Neuronal stem cell (in vitro differentiated cells): ENCODE results near the gene ANKFN1.
"Not testable (repeated sequence)": the region's sequence is repeated elsewhere in the genome, so short reads cannot be mapped to it uniquely, and the experiment has no call there.

ENCODE experiments used
- DNase-seq: peaks from one replicate; pipeline ENCODE4 v3.0.0-alpha.2; 2013; ENCODE audit warnings: low spot score
- H2AFZ ChIP-seq: one replicate; pipeline ENCODE4 v1.6.1; 2013; ENCODE audit warnings: mild to moderate bottlenecking, low read length, inconsistent platforms
- H2AK5ac ChIP-seq: 2 replicates; pipeline ENCODE4 v1.6.1; 2013; ENCODE audit warnings: low read depth, mild to moderate bottlenecking, inconsistent platforms, low read length, moderate library complexity, mixed read lengths
- H2BK120ac ChIP-seq: 2 replicates; pipeline ENCODE4 v1.6.1; 2013; ENCODE audit warnings: low read depth, mild to moderate bottlenecking, inconsistent platforms, low read length, moderate library complexity, mixed read lengths
- H2BK12ac ChIP-seq: one replicate; pipeline ENCODE4 v1.6.1; 2013; ENCODE audit warnings: low read length, inconsistent platforms
- H2BK15ac ChIP-seq: 2 replicates; pipeline ENCODE4 v1.6.1; 2013; ENCODE audit warnings: mild to moderate bottlenecking, low read length, inconsistent platforms, mixed read lengths
- H2BK5ac ChIP-seq: one replicate; pipeline ENCODE4 v1.6.1; 2013; ENCODE audit warnings: inconsistent platforms, mild to moderate bottlenecking, low read length, moderate library complexity
- H3K14ac ChIP-seq: one replicate; pipeline ENCODE4 v1.6.1; 2013; ENCODE audit warnings: low read length, inconsistent platforms
- H3K18ac ChIP-seq: 2 replicates; pipeline ENCODE4 v1.6.1; 2013; ENCODE audit warnings: low read length, inconsistent platforms
- H3K23ac ChIP-seq: 2 replicates; pipeline ENCODE4 v1.6.1; 2013; ENCODE audit warnings: low read depth, mild to moderate bottlenecking, mixed read lengths, low read length, inconsistent platforms; ENCODE audit not compliant: poor library complexity
- H3K27ac ChIP-seq: replicated peaks from 3 replicates; pipeline ENCODE4 v1.5.1; 2013; ENCODE audit warnings: low read length, inconsistent platforms
- H3K27me3 ChIP-seq, 3 experiments: 2 replicates each; pipeline ENCODE4 v1.6.1; 2013; ENCODE audit warnings: low read length in 3 of 3, mild to moderate bottlenecking in 2 of 3, inconsistent platforms in 1 of 3, low read depth in 1 of 3, mixed read lengths in 1 of 3, moderate library complexity in 1 of 3; ENCODE audit not compliant: control insufficient read depth in 3 of 3, insufficient read depth in 3 of 3
- H3K36me3 ChIP-seq, 2 donors: replicated peaks in 1 of 2; 2 replicates each; pipeline ENCODE4 v1.6.1; 2013; ENCODE audit warnings: low read length in 2 of 2; ENCODE audit not compliant: control insufficient read depth in 2 of 2, insufficient read depth in 2 of 2
- H3K4ac ChIP-seq: 2 replicates; pipeline ENCODE4 v1.6.1; 2013; ENCODE audit warnings: inconsistent platforms, mild to moderate bottlenecking, low read length, moderate library complexity
- H3K4me1 ChIP-seq, 2 donors: 1 replicate in 1 of 2; 2 replicates in 1 of 2; pipeline ENCODE4 v1.6.1; 2013; ENCODE audit warnings: low read length in 2 of 2, low read depth in 1 of 2; ENCODE audit not compliant: control insufficient read depth in 2 of 2, insufficient read depth in 1 of 2
- H3K4me2 ChIP-seq: one replicate; pipeline ENCODE4 v1.6.1; 2013; ENCODE audit warnings: mild to moderate bottlenecking, low read length, inconsistent platforms; ENCODE audit not compliant: insufficient read depth, poor library complexity, severe bottlenecking
- H3K4me3 ChIP-seq, 2 donors: 2 replicates each; pipeline ENCODE4 v1.5.1; 2013; ENCODE audit warnings: low read length in 2 of 2, mild to moderate bottlenecking in 2 of 2, inconsistent platforms in 1 of 2, moderate library complexity in 1 of 2
- H3K79me1 ChIP-seq: one replicate; pipeline ENCODE4 v1.6.1; 2013; ENCODE audit warnings: low read depth, mild to moderate bottlenecking, inconsistent platforms, low read length, moderate library complexity
- H3K9ac ChIP-seq: one replicate; pipeline ENCODE4 v1.6.1; 2013; ENCODE audit warnings: mild to moderate bottlenecking, low read depth, low read length, inconsistent platforms; ENCODE audit not compliant: poor library complexity
- H3K9me3 ChIP-seq, 2 donors: replicated peaks in 1 of 2; 2 replicates each; pipeline versions ENCODE3 to v1.6.1; 2013; ENCODE audit warnings: low read length in 2 of 2, mild to moderate bottlenecking in 2 of 2, inconsistent platforms in 1 of 2, low read depth in 1 of 2, mixed read lengths in 1 of 2, moderate library complexity in 1 of 2; ENCODE audit not compliant: control insufficient read depth in 2 of 2, insufficient read depth in 1 of 2
- H4K8ac ChIP-seq: one replicate; pipeline ENCODE4 v1.6.1; 2013; ENCODE audit warnings: low read depth, mild to moderate bottlenecking, inconsistent platforms, low read length, moderate library complexity
- H4K91ac ChIP-seq: one replicate; pipeline ENCODE4 v1.6.1; 2013; ENCODE audit warnings: low read length, low read depth, mild to moderate bottlenecking, inconsistent platforms; ENCODE audit not compliant: poor library complexity
- WGBS, 2 donors: extraction: QIAGEN DNeasy Blood & Tissue Kit; methylation state at CpG; one replicate each; pipeline ENCODE4 v1.1.7; 2013; ENCODE audit warnings: missing lambda C conversion rate in 2 of 2, mixed read lengths in 1 of 2; ENCODE audit not compliant: insufficient read length in 2 of 2, insufficient replicate concordance in 1 of 2; ENCODE audit errors: extremely low coverage in 2 of 2; 5-methylcytosine and 5-hydroxymethylcytosine counted together

ANKFN1 gene

DNA sequence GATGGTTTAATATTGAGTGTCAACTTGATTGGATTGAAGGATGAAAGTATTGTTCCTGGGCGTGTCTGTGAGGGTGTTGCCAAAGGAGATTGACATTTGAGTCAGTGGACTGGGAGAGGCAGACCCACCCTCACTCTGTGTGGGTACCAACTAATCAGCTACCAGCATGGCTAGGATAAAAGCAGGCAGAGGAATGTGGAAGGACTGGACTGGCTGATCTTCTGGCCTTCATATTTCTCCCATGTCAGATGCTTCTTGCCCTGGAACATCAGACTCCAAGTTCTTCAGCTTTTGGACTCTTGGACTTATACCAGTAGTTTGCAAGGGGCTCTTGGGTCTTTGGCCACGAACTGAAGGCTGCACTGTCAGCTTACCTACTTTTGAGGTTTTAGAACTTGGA lies 259.1 kb downstream of the ANKFN1 start:
- H3K18ac ChIP-seq, H3K4me2 ChIP-seq, H2BK5ac ChIP-seq, H3K23ac ChIP-seq, H2BK120ac ChIP-seq, H3K9me3 ChIP-seq, H4K8ac ChIP-seq, H4K91ac ChIP-seq, H3K79me1 ChIP-seq, H3K27me3 ChIP-seq, H2BK12ac ChIP-seq, H2AFZ ChIP-seq, H3K14ac ChIP-seq, H3K4me1 ChIP-seq, DNase-seq, H2BK15ac ChIP-seq, H3K9ac ChIP-seq, H3K36me3 ChIP-seq, H3K4ac ChIP-seq, H2AK5ac ChIP-seq, H3K4me3 ChIP-seq, H3K27ac ChIP-seq: not testable (repeated sequence)
- WGBS, 2 donors: no CpG with 5 or more reads among the region's 2 CpGs

GRCh38 chr17:56416682-56417351 lies 263.5 kb downstream of the ANKFN1 start:
- WGBS, 2 donors: 100% methylated on average over 1 of the region's 5 CpGs; no CpG with 5 or more reads in 1 of the 2 donors
- no peak overlapping the region for H2AK5ac ChIP-seq
- DNase-seq: no peak
- no peak overlapping the region for H3K27ac ChIP-seq
- no peak overlapping the region for H2AFZ ChIP-seq
- H2BK120ac ChIP-seq: no peak overlapping the region
- no peak overlapping the region for H3K4ac ChIP-seq
- no peak overlapping the region for H3K23ac ChIP-seq
- no peak overlapping the region for H3K18ac ChIP-seq
- no peak overlapping the region for H2BK15ac ChIP-seq
- no peak overlapping the region for H2BK12ac ChIP-seq
- H3K4me1 ChIP-seq: no peaks in the 10 kb centered on the region
- no peak overlapping the region for H4K8ac ChIP-seq
- H2BK5ac ChIP-seq: no peak overlapping the region
- H3K36me3 ChIP-seq: no peaks in the 10 kb centered on the region
- H3K79me1 ChIP-seq: no peaks in the 10 kb centered on the region
- H3K4me2 ChIP-seq: no peak overlapping the region
- H3K9me3 ChIP-seq: no peaks in the 10 kb centered on the region
- no peak overlapping the region for H3K9ac ChIP-seq
- no peaks in the 10 kb centered on the region for H3K27me3 ChIP-seq
- H3K4me3 ChIP-seq: no peak overlapping the region
- H4K91ac ChIP-seq: no peak overlapping the region
- no peak overlapping the region for H3K14ac ChIP-seq

GRCh38 chr17:56424005-56424404 lies 270.7 kb downstream of the ANKFN1 start:
- Histone ChIP-seq H2AFZ (no peak overlapping the region), H3K4me3 (no peak overlapping the region), H3K18ac (no peak overlapping the region), H3K4ac (no peak overlapping the region), H3K9ac (no peak overlapping the region), H2BK15ac (no peak overlapping the region), H3K27me3 (no peaks in the 10 kb centered on the region), H3K23ac (no peak overlapping the region), H3K36me3 (no peaks in the 10 kb centered on the region), H3K4me2 (no peak overlapping the region), H2BK12ac (no peak overlapping the region), H3K4me1 (no peaks in the 10 kb centered on the region), H3K79me1 (no peaks in the 10 kb centered on the region), H2AK5ac (no peak overlapping the region), H2BK120ac (no peak overlapping the region), H3K27ac (no peak overlapping the region), H4K8ac (no peak overlapping the region), H4K91ac (no peak overlapping the region), H3K14ac (no peak overlapping the region), H2BK5ac (no peak overlapping the region), H3K9me3 (no peaks in the 10 kb centered on the region)
- DNase-seq: no peak
- WGBS, 2 donors: no CpG with 5 or more reads among the region's 2 CpGs

GRCh38 chr17:56424543-56425044 lies 271.3 kb downstream of the ANKFN1 start:
- no peak for DNase-seq
- no CpG with 5 or more reads among the region's 2 CpGs for WGBS, 2 donors
- H2BK5ac ChIP-seq: no peak overlapping the region
- H3K79me1 ChIP-seq: no peaks in the 10 kb centered on the region
- H3K18ac ChIP-seq: no peak overlapping the region
- no peaks in the 10 kb centered on the region for H3K36me3 ChIP-seq
- no peak overlapping the region for H2BK120ac ChIP-seq
- no peak overlapping the region for H2AFZ ChIP-seq
- H3K4me2 ChIP-seq: no peak overlapping the region
- H3K9ac ChIP-seq: no peak overlapping the region
- no peak overlapping the region for H4K91ac ChIP-seq
- no peaks in the 10 kb centered on the region for H3K27me3 ChIP-seq
- no peaks in the 10 kb centered on the region for H3K4me1 ChIP-seq
- H2BK12ac ChIP-seq: no peak overlapping the region
- no peak overlapping the region for H3K14ac ChIP-seq
- no peak overlapping the region for H2AK5ac ChIP-seq
- H3K4me3 ChIP-seq: no peak overlapping the region
- H3K23ac ChIP-seq: no peak overlapping the region
- no peak overlapping the region for H3K27ac ChIP-seq
- H2BK15ac ChIP-seq: no peak overlapping the region
- H4K8ac ChIP-seq: no peak overlapping the region
- H3K9me3 ChIP-seq: no peaks in the 10 kb centered on the region
- H3K4ac ChIP-seq: no peak overlapping the region
